Measurements from ENCODE around the gene CSNK1A1.
A peak's percentile ranks its signal among the peaks of the same experiment; 100 is the strongest.

Gene CSNK1A1

GRCh38 chr5:149497357-149497756 lies 53.9 kb downstream of the CSNK1A1 start:
- TF ChIP-seq, protein P1, sequence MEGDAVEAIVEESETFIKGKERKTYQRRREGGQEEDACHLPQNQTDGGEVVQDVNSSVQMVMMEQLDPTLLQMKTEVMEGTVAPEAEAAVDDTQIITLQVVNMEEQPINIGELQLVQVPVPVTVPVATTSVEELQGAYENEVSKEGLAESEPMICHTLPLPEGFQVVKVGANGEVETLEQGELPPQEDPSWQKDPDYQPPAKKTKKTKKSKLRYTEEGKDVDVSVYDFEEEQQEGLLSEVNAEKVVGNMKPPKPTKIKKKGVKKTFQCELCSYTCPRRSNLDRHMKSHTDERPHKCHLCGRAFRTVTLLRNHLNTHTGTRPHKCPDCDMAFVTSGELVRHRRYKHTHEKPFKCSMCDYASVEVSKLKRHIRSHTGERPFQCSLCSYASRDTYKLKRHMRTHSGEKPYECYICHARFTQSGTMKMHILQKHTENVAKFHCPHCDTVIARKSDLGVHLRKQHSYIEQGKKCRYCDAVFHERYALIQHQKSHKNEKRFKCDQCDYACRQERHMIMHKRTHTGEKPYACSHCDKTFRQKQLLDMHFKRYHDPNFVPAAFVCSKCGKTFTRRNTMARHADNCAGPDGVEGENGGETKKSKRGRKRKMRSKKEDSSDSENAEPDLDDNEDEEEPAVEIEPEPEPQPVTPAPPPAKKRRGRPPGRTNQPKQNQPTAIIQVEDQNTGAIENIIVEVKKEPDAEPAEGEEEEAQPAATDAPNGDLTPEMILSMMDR (IDR thresholded peaks at IDR 0.05; ENCODE audit: low read depth, low read length), result no peak
- DNase-seq (ENCODE audit: extremely low read depth, low read depth), result peak; percentile 79

DNA sequence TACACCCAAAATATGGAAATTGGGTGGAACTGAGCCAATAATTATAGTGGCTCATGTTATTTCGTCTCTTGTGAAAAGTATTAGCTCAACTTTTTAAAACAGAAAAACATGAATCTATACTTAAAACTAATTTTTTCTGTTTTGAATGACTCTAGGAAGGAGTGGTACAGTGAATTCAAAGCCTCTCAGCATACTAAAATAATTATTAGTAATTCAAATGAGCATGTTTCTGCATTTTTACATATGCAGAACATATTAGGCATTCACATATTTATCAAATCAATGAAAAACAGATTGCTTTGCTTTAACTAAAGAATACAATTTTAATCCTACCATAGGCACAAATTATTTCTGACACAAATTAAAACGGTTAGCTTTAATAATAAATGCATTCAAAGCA lies 54.3 kb downstream of the CSNK1A1 start:
- no peak for DNase-seq (ENCODE audit: extremely low read depth, low read depth)
- TF ChIP-seq, protein P1 (IDR thresholded peaks at IDR 0.05; ENCODE audit: low read depth, low read length), result no peak

DNA sequence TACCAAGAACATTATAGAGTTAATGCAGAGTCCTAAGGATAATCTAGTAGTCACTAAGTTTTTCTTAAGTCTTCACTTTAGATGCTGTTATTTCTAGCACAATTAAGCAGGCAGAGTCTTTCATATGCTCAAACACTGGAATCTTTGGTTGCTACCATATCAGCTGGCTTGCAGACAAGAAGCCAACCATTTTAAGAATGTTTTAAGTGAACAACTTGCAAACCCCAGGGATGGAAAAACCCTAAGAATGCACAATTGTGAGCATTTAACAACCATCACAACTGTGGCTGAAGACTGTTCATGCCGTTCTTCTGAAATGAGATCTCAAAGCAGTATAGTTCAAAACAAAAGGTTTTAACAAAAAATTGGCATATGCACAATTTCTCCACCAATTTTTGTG lies 55.1 kb downstream of the CSNK1A1 start:
- TF ChIP-seq, protein P1 (IDR thresholded peaks at IDR 0.05; ENCODE audit: low read depth, low read length), result no peak
- no peak for DNase-seq (ENCODE audit: extremely low read depth, low read depth)

- no peak for DNase-seq (ENCODE audit: extremely low read depth, low read depth)
- TF ChIP-seq, protein P1 (IDR thresholded peaks at IDR 0.05; ENCODE audit: low read depth, low read length), result no peak
These were observed 55.6 kb downstream of the CSNK1A1 start for GRCh38 chr5:149495673-149496072.

DNA sequence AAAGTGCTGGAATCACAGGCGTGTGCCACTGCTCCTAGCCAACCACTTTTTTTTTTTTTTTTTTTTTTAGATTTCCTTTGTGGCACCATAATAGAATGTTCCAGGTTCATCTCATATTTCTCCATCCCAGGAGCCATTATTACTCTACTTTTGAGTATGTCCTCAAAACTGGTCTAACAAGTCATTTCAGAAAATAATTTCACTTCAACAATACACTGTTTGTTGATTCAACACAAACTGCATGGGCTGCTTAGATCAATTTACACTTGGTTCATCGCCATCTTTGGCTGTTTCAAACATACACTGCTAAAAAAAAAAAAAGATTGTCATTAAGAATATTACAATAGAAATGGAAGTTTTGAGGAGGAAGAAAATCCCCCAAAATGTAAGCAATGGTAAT lies 57.9 kb downstream of the CSNK1A1 start:
- no peak for DNase-seq (ENCODE audit: extremely low read depth, low read depth)
- TF ChIP-seq, protein P1 (IDR thresholded peaks at IDR 0.05; ENCODE audit: low read depth, low read length), result no peak

GRCh38 chr5:149492781-149493180 lies 58.5 kb downstream of the CSNK1A1 start:
- TF ChIP-seq, protein P1 (IDR thresholded peaks at IDR 0.05; ENCODE audit: low read depth, low read length), result no peak
- no peak for DNase-seq (ENCODE audit: extremely low read depth, low read depth)

DNA sequence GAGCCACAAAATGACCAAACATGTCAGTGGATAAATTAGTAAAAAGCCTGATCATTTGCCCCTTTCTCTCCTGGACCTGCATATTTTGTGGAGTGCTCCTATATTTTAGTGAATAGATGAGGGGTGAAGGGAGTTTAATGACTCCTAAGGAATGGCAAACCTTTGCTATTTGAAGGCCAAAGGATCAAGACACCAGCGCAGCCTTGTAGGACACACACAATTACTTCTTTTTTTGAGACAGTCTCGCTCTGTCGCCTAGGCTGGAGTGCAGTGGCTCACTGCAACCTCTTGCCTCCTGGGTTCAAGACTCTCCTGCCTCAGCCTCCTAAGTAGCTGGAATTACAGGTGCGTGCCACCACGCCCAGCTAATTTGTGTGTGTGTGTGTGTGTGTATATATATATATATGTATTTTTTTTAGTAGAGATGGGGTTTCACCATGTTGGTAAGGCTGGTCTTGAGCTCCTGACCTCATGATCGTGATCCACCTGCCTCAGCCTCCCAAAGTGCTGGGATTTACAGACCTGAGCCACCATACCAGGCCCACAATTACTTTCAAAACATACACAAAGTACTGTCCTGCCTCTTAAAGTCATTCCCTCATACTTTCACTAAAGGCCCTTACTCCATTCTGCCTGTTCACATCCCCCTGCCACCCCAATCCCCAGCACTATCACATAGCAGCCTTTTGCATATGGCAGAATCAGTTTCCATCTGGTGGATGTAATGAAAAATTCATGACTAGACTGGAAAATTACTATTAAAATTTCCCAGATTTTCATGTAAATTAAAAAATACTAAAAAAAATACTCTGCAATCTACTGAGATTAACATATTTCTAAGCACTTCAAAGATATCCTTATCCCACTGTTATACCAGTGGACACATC lies 60.4 kb downstream of the CSNK1A1 start:
- TF ChIP-seq, protein P1 (IDR thresholded peaks at IDR 0.05; ENCODE audit: low read depth, low read length), result no peak; the same call in 1 of the 2 replicates
- DNase-seq (ENCODE audit: extremely low read depth, low read depth), result no peak
